HCT116 (cell line): ENCODE results near the gene STAP2. TPM values are rescaled to one million over a fixed set of nuclear protein-coding genes. Genes with fewer than 3 reads are reported as not detected.

Experiments
- ATAC-seq: fragments of 200-7000 bp; cut with Tn5 transposase; 2 replicates; pipeline ENCODE4 v1.9.1; 2020; ENCODE audit warnings: mild to moderate bottlenecking, moderate library complexity
- BruUV-seq: library from RNA; stranded (reverse); fragments of 400-500 nt; replicated peaks from 2 replicates; lab custom pipeline; 2021; lab: Mats Ljungman, UMichigan
- CTCF ChIA-PET: fragments of 300-600 bp; sonication (Branson Sonifier 250); formaldehyde crosslinking; loops from one replicate; lab custom pipeline; 2021; ENCODE audit warnings: antibody characterized with exemption; lab: Charles Lee
- POLR2A ChIA-PET: fragments of 300-600, 350-600 bp; sonication (Branson Sonifier 250); formaldehyde crosslinking; loops from one replicate; lab custom pipeline; 2021; ENCODE audit warnings: antibody characterized with exemption; lab: Charles Lee
- RAD21 ChIA-PET, 2 experiments: fragments of 300-600 bp; sonication (Branson Sonifier 250); formaldehyde crosslinking; loops; one replicate each; lab custom pipeline; 2023; ENCODE audit warnings: low total read pairs in 2 of 2; ENCODE audit not compliant: uncharacterized antibody in 2 of 2, unreplicated experiment in 2 of 2, low non-redundant PET in 1 of 2; lab: Charles Lee
- DNase-seq: peaks from one replicate; pipeline ENCODE4 v3.0.0-alpha.2; 2010; ENCODE audit warnings: low read depth, low spot score
- H2AFZ ChIP-seq: fragments of 200-600 bp; shearing (Covaris generic), sonication (generic); 2 replicates; pipeline ENCODE4 v1.6.1; 2017; ENCODE audit warnings: low read depth, mixed run types, mixed read lengths, antibody characterized with exemption, low read length; ENCODE audit not compliant: poor library complexity, severe bottlenecking
- H3K27ac ChIP-seq: 2 replicates; pipeline ENCODE4 v1.5.1; 2012; ENCODE audit warnings: low read depth, low read length
- H3K27me3 ChIP-seq: fragments of 200-600 bp; sonication (generic); 2 replicates; pipeline ENCODE4 v1.6.1; 2016; ENCODE audit warnings: mixed run types, low read length, mixed read lengths; ENCODE audit not compliant: insufficient read depth
- H3K36me3 ChIP-seq, 2 experiments: fragments of 200-500 bp in 1 of 2; fragments of 200-600 bp in 1 of 2; sonication (Bioruptor generic) in 1 of 2; sonication (generic) in 1 of 2; 2 replicates each; pipeline versions ENCODE4 v1.5.1 to v1.6.1; 2014 to 2016; ENCODE audit warnings: low read length in 2 of 2, inconsistent platforms in 1 of 2, mixed read lengths in 1 of 2, mixed run types in 1 of 2; ENCODE audit not compliant: insufficient read depth in 2 of 2, control insufficient read depth in 1 of 2
- H3K4me1 ChIP-seq, 2 experiments: fragments of 200-600 bp in 1 of 2; sonication (generic) in 1 of 2; 2 replicates each; pipeline versions ENCODE4 v1.5.1 to v1.6.1; 2012 to 2017; ENCODE audit warnings: low read length in 2 of 2, inconsistent platforms in 1 of 2, mild to moderate bottlenecking in 1 of 2, mixed read lengths in 1 of 2, mixed run types in 1 of 2, moderate library complexity in 1 of 2; ENCODE audit not compliant: insufficient read depth in 2 of 2, control insufficient read depth in 1 of 2
- H3K4me2 ChIP-seq: fragments of 200-600 bp; sonication (generic); 2 replicates; pipeline ENCODE4 v1.6.1; 2017; ENCODE audit warnings: mixed run types, low read length, mixed read lengths
- H3K4me3 ChIP-seq, 2 experiments: fragments of 200-600 bp in 1 of 2; sonication (generic) in 1 of 2; replicated peaks in 1 of 2; 2 replicates each; pipeline ENCODE4 v1.5.1; 2011 to 2016; ENCODE audit warnings: low read length in 2 of 2, control low read depth in 1 of 2, low read depth in 1 of 2, mild to moderate bottlenecking in 1 of 2, mixed read lengths in 1 of 2, mixed run types in 1 of 2
- H3K79me2 ChIP-seq: fragments of 200-600 bp; sonication (generic); 2 replicates; pipeline ENCODE4 v1.6.1; 2017; ENCODE audit warnings: mild to moderate bottlenecking, mixed run types, low read length, moderate library complexity, mixed read lengths; ENCODE audit not compliant: insufficient read depth
- H3K9ac ChIP-seq: fragments of 200-600 bp; sonication (generic); 2 replicates; pipeline ENCODE4 v1.6.1; 2016; ENCODE audit warnings: low read length, mixed read lengths
- H3K9me2 ChIP-seq: fragments of 200-600 bp; sonication (generic), shearing (Covaris generic); 2 replicates; pipeline ENCODE4 v1.6.1; 2017; ENCODE audit warnings: mixed run types, mild to moderate bottlenecking, moderate library complexity; ENCODE audit not compliant: insufficient read depth
- H3K9me3 ChIP-seq, 2 experiments: fragments of 200-500 bp in 1 of 2; fragments of 200-600 bp in 1 of 2; sonication (Bioruptor generic) in 1 of 2; sonication (generic) in 1 of 2; 2 replicates each; pipeline ENCODE4 v1.6.1; 2014 to 2017; ENCODE audit warnings: low read length in 2 of 2, mixed read lengths in 2 of 2, inconsistent platforms in 1 of 2, low read depth in 1 of 2, mild to moderate bottlenecking in 1 of 2, mixed run types in 1 of 2, moderate library complexity in 1 of 2; ENCODE audit not compliant: control insufficient read depth in 1 of 2, insufficient read depth in 1 of 2
- H4K20me1 ChIP-seq: fragments of 200-600 bp; sonication (generic), shearing (Covaris generic); 2 replicates; pipeline ENCODE4 v1.6.1; 2017; ENCODE audit warnings: mixed run types, mild to moderate bottlenecking, moderate library complexity; ENCODE audit not compliant: insufficient read depth
- ATF3 ChIP-seq: IDR thresholded peaks from 2 replicates; pipeline ENCODE4 v1.6.1; 2012
- CEBPB ChIP-seq: IDR thresholded peaks from 2 replicates; pipeline ENCODE4 v1.6.1; 2012; ENCODE audit warnings: low read depth
- ELF1 ChIP-seq: IDR thresholded peaks from 2 replicates; pipeline ENCODE4 v1.6.1; 2012; ENCODE audit warnings: low read depth, borderline replicate concordance
- EZH2 ChIP-seq: fragments of 200-600 bp; sonication (generic); IDR thresholded peaks from 2 replicates; pipeline ENCODE4 v1.6.1; 2017; ENCODE audit warnings: antibody characterized with exemption, mixed run types
- EZH2phosphoT487 ChIP-seq: fragments of 200-600 bp; IDR thresholded peaks from 2 replicates; pipeline ENCODE4 v1.6.1; 2018; ENCODE audit warnings: antibody characterized with exemption, borderline replicate concordance
- FOSL1 ChIP-seq: IDR thresholded peaks from 2 replicates; pipeline ENCODE4 v1.6.1; 2012; ENCODE audit warnings: low read depth
- JUND ChIP-seq: IDR thresholded peaks from 2 replicates; pipeline ENCODE4 v1.6.1; 2012
- MAX ChIP-seq: IDR thresholded peaks from 2 replicates; pipeline ENCODE4 v1.6.1; 2012
- POLR2A ChIP-seq: IDR thresholded peaks from 2 replicates; pipeline ENCODE4 v1.7.0; 2011; ENCODE audit warnings: borderline replicate concordance; ENCODE audit not compliant: insufficient read depth, insufficient read length; ENCODE audit errors: extremely low read depth
- POLR2AphosphoS5 ChIP-seq: IDR thresholded peaks from 2 replicates; pipeline ENCODE4 v1.6.1; 2011; ENCODE audit warnings: mild to moderate bottlenecking, low read depth, low read length, moderate library complexity
- RAD21 ChIP-seq: IDR thresholded peaks from 2 replicates; pipeline ENCODE4 v1.6.1; 2012; ENCODE audit warnings: low read depth, mild to moderate bottlenecking
- SP1 ChIP-seq: IDR thresholded peaks from 2 replicates; pipeline ENCODE4 v1.6.1; 2012; ENCODE audit warnings: low read depth
- SRF ChIP-seq: IDR thresholded peaks from 2 replicates; pipeline ENCODE4 v1.6.1; 2012; ENCODE audit warnings: low read depth
- TCF7L2 ChIP-seq: IDR thresholded peaks from 2 replicates; pipeline ENCODE4 v1.7.0; 2011; ENCODE audit warnings: borderline replicate concordance, inconsistent platforms; ENCODE audit not compliant: insufficient read depth, insufficient read length; ENCODE audit errors: extremely low read depth
- YY1 ChIP-seq: IDR thresholded peaks from 2 replicates; pipeline ENCODE4 v1.6.1; 2011; ENCODE audit warnings: low read length, low read depth, moderate library complexity, mild to moderate bottlenecking; ENCODE audit not compliant: insufficient replicate concordance; ENCODE audit errors: extremely low read depth
- ZBTB33 ChIP-seq: IDR thresholded peaks from 2 replicates; pipeline ENCODE4 v1.6.1; 2011; ENCODE audit warnings: mild to moderate bottlenecking, low read length, moderate library complexity; ENCODE audit not compliant: insufficient replicate concordance; ENCODE audit errors: extremely low read depth
- ZFX ChIP-seq: fragments of 450-650 bp; IDR thresholded peaks from 2 replicates; pipeline ENCODE4 v1.6.1; 2017
- ZNF274 ChIP-seq: fragments of 200-500 bp; sonication (Bioruptor generic); IDR thresholded peaks from 2 replicates; pipeline ENCODE4 v1.6.1; 2014; ENCODE audit warnings: mild to moderate bottlenecking, low read depth, low read length, inconsistent platforms
- intact Hi-C: fragments of 100-400 bp; cut with micrococcal nuclease; formaldehyde crosslinking; loops from 2 replicates; pipeline ENCODE4 v1.10.0; 2022
- total RNA-seq: library from RNA; stranded (reverse); gene quantifications from one replicate; pipeline ENCODE4 v1.2.1, GENCODE V29; 2021; ENCODE audit not compliant: unreplicated experiment

The STAP2 gene
- total RNA-seq, 1 experiment from 2014 or later, result 2.1 TPM

GRCh38 chr19:4354897-4355296 is 16.3 kb upstream of the STAP2 start:
- CTCF ChIA-PET, result interaction anchor here (1.1 kb wide), 1 partner anchor 88 kb away, joined by 4 read pairs; no protein-coding TSS in a partner anchor
- no TSS peak for BruUV-seq
- ATAC-seq, result no peak
- POLR2A ChIA-PET, result interaction anchor here (0.6 kb wide), 1 partner anchor 108 kb away, joined by 3 read pairs; the partner anchor contains the start of gene YJU2
- no peak overlapping the region for H3K4me2 ChIP-seq
- TF ChIP-seq CEBPB (no peak), ZBTB33 (no peak), FOSL1 (no peak), SP1 (no peak), ZFX (no peak), TCF7L2 (no peak), RAD21 (no peak), POLR2AphosphoS5 (no peak), POLR2A (no peak), EZH2 (no peak), JUND (no peak), SRF (no peak), ELF1 (no peak), ATF3 (no peak), YY1 (no peak), MAX (no peak), ZNF274 (no peak), EZH2phosphoT487 (no peak)
- intact Hi-C loops, result no loop called here
- no peaks in the 10 kb centered on the region for H3K4me1 ChIP-seq
- H3K79me2 ChIP-seq, result no peaks in the 10 kb centered on the region
- no peaks in the 10 kb centered on the region for H3K27me3 ChIP-seq
- H3K9me2 ChIP-seq, result no peaks in the 10 kb centered on the region
- H2AFZ ChIP-seq, result no peak overlapping the region
- no peak overlapping the region for H3K9ac ChIP-seq
- no peak overlapping the region for H3K27ac ChIP-seq
- no peaks in the 10 kb centered on the region for H4K20me1 ChIP-seq
- H3K9me3 ChIP-seq, result no peaks in the 10 kb centered on the region
- no peak for DNase-seq
- RAD21 ChIA-PET, result no interaction called here
- no peak overlapping the region for H3K4me3 ChIP-seq
- peaks cover 3 to 4% of the 10 kb centered on the region in 2 experiments; a peak in 2 of 4 replicates for H3K36me3 ChIP-seq
